ENCODE data around the gene PLEK.

Gene PLEK

GRCh38 chr2:68385220-68385906, 20.3 kb downstream of the PLEK start:
- H3K27me3 ChIP-seq (ENCODE audit: insufficient read depth, insufficient read length), result no peaks in the 10 kb centered on the region
- DNase-seq (ENCODE audit: low read depth, low spot score), result no peak
- no peak overlapping the region for H3K4me3 ChIP-seq (ENCODE audit: insufficient read length, low read depth)
- TF ChIP-seq SUZ12 (IDR thresholded peaks at IDR 0.05; ENCODE audit: extremely low read depth, insufficient read depth, insufficient read length) (no peak), YY1 (IDR thresholded peaks at IDR 0.05; ENCODE audit: insufficient read depth, insufficient read length) (no peak), ZNF274 (IDR thresholded peaks at IDR 0.05; ENCODE audit: low read depth, low read length) (no peak)
- H3K36me3 ChIP-seq (ENCODE audit: insufficient read depth, insufficient read length, low read length), result no peaks in the 10 kb centered on the region
- no peaks in the 10 kb centered on the region for H3K4me1 ChIP-seq (ENCODE audit: insufficient read depth, insufficient read length)
- no peak overlapping the region for H3K9ac ChIP-seq (ENCODE audit: insufficient read length, low read depth)
- no peaks in the 10 kb centered on the region for H3K9me3 ChIP-seq (ENCODE audit: insufficient read depth, low read length)

GRCh38 chr2:68385907-68386287, 20.8 kb downstream of the PLEK start:
- H3K36me3 ChIP-seq (ENCODE audit: insufficient read depth, insufficient read length, low read length), result no peaks in the 10 kb centered on the region
- H3K9me3 ChIP-seq (ENCODE audit: insufficient read depth, low read length), result no peaks in the 10 kb centered on the region
- TF ChIP-seq ZNF274 (IDR thresholded peaks at IDR 0.05; ENCODE audit: low read depth, low read length), result no peak
- TF ChIP-seq SUZ12 (IDR thresholded peaks at IDR 0.05; ENCODE audit: extremely low read depth, insufficient read depth, insufficient read length), result no peak
- TF ChIP-seq YY1 (IDR thresholded peaks at IDR 0.05; ENCODE audit: insufficient read depth, insufficient read length), result no peak
- H3K4me3 ChIP-seq (ENCODE audit: insufficient read length, low read depth), result no peak overlapping the region
- H3K27me3 ChIP-seq (ENCODE audit: insufficient read depth, insufficient read length), result no peaks in the 10 kb centered on the region
- no peak overlapping the region for H3K9ac ChIP-seq (ENCODE audit: insufficient read length, low read depth)
- no peak for DNase-seq (ENCODE audit: low read depth, low spot score)
- H3K4me1 ChIP-seq (ENCODE audit: insufficient read depth, insufficient read length), result no peaks in the 10 kb centered on the region

GRCh38 chr2:68386365-68386764, 21.3 kb downstream of the PLEK start:
- H3K4me1 ChIP-seq (ENCODE audit: insufficient read depth, insufficient read length), result no peaks in the 10 kb centered on the region
- DNase-seq (ENCODE audit: low read depth, low spot score), result no peak

GRCh38 chr2:68387408-68388350, 22.6 kb downstream of the PLEK start:
- no peak overlapping the region for H3K9ac ChIP-seq (ENCODE audit: insufficient read length, low read depth)
- H3K9me3 ChIP-seq (ENCODE audit: insufficient read depth, low read length), result no peaks in the 10 kb centered on the region
- no peak overlapping the region for H3K4me3 ChIP-seq (ENCODE audit: insufficient read length, low read depth)
- TF ChIP-seq YY1 (IDR thresholded peaks at IDR 0.05; ENCODE audit: insufficient read depth, insufficient read length) (no peak), ZNF274 (IDR thresholded peaks at IDR 0.05; ENCODE audit: low read depth, low read length) (no peak), SUZ12 (IDR thresholded peaks at IDR 0.05; ENCODE audit: extremely low read depth, insufficient read depth, insufficient read length) (no peak)
- no peaks in the 10 kb centered on the region for H3K27me3 ChIP-seq (ENCODE audit: insufficient read depth, insufficient read length)
- no peaks in the 10 kb centered on the region for H3K4me1 ChIP-seq (ENCODE audit: insufficient read depth, insufficient read length)
- no peak for DNase-seq (ENCODE audit: low read depth, low spot score)
- no peaks in the 10 kb centered on the region for H3K36me3 ChIP-seq (ENCODE audit: insufficient read depth, insufficient read length, low read length)

More at GRCh38 chr2:68386365-68386764, 21.3 kb downstream of the PLEK start:
- Histone ChIP-seq H3K36me3 (ENCODE audit: insufficient read depth, insufficient read length, low read length) (no peaks in the 10 kb centered on the region), H3K4me3 (ENCODE audit: insufficient read length, low read depth) (no peak overlapping the region), H3K9me3 (ENCODE audit: insufficient read depth, low read length) (no peaks in the 10 kb centered on the region), H3K9ac (ENCODE audit: insufficient read length, low read depth) (no peak overlapping the region), H3K27me3 (ENCODE audit: insufficient read depth, insufficient read length) (no peaks in the 10 kb centered on the region)
- TF ChIP-seq ZNF274 (IDR thresholded peaks at IDR 0.05; ENCODE audit: low read depth, low read length) (no peak), SUZ12 (IDR thresholded peaks at IDR 0.05; ENCODE audit: extremely low read depth, insufficient read depth, insufficient read length) (no peak), YY1 (IDR thresholded peaks at IDR 0.05; ENCODE audit: insufficient read depth, insufficient read length) (no peak)

GRCh38 chr2:68388358-68388757, 23.3 kb downstream of the PLEK start:
- Histone ChIP-seq H3K4me1 (ENCODE audit: insufficient read depth, insufficient read length) (no peaks in the 10 kb centered on the region), H3K27me3 (ENCODE audit: insufficient read depth, insufficient read length) (no peaks in the 10 kb centered on the region), H3K9ac (ENCODE audit: insufficient read length, low read depth) (no peak overlapping the region), H3K4me3 (ENCODE audit: insufficient read length, low read depth) (no peak overlapping the region), H3K9me3 (ENCODE audit: insufficient read depth, low read length) (no peaks in the 10 kb centered on the region), H3K36me3 (ENCODE audit: insufficient read depth, insufficient read length, low read length) (no peaks in the 10 kb centered on the region)
- no peak for DNase-seq (ENCODE audit: low read depth, low spot score)
- TF ChIP-seq ZNF274 (IDR thresholded peaks at IDR 0.05; ENCODE audit: low read depth, low read length), result no peak
- no peak for TF ChIP-seq YY1 (IDR thresholded peaks at IDR 0.05; ENCODE audit: insufficient read depth, insufficient read length)
- TF ChIP-seq SUZ12 (IDR thresholded peaks at IDR 0.05; ENCODE audit: extremely low read depth, insufficient read depth, insufficient read length), result no peak

- Histone ChIP-seq H3K9ac (ENCODE audit: insufficient read length, low read depth) (no peak overlapping the region), H3K27me3 (ENCODE audit: insufficient read depth, insufficient read length) (no peaks in the 10 kb centered on the region), H3K4me3 (ENCODE audit: insufficient read length, low read depth) (no peak overlapping the region), H3K36me3 (ENCODE audit: insufficient read depth, insufficient read length, low read length) (no peaks in the 10 kb centered on the region), H3K4me1 (ENCODE audit: insufficient read depth, insufficient read length) (no peaks in the 10 kb centered on the region), H3K9me3 (ENCODE audit: insufficient read depth, low read length) (no peaks in the 10 kb centered on the region)
- TF ChIP-seq YY1 (IDR thresholded peaks at IDR 0.05; ENCODE audit: insufficient read depth, insufficient read length) (no peak), SUZ12 (IDR thresholded peaks at IDR 0.05; ENCODE audit: extremely low read depth, insufficient read depth, insufficient read length) (no peak), ZNF274 (IDR thresholded peaks at IDR 0.05; ENCODE audit: low read depth, low read length) (no peak)
- DNase-seq (ENCODE audit: low read depth, low spot score), result no peak
These were observed 23.7 kb downstream of the PLEK start for GRCh38 chr2:68388772-68389171.

GRCh38 chr2:68390114-68390513, 25.0 kb downstream of the PLEK start:
- Histone ChIP-seq H3K36me3 (ENCODE audit: insufficient read depth, insufficient read length, low read length) (no peaks in the 10 kb centered on the region), H3K9ac (ENCODE audit: insufficient read length, low read depth) (no peak overlapping the region), H3K9me3 (ENCODE audit: insufficient read depth, low read length) (no peaks in the 10 kb centered on the region), H3K4me1 (ENCODE audit: insufficient read depth, insufficient read length) (no peaks in the 10 kb centered on the region), H3K27me3 (ENCODE audit: insufficient read depth, insufficient read length) (no peaks in the 10 kb centered on the region), H3K4me3 (ENCODE audit: insufficient read length, low read depth) (no peak overlapping the region)
- DNase-seq (ENCODE audit: low read depth, low spot score), result no peak
- TF ChIP-seq SUZ12 (IDR thresholded peaks at IDR 0.05; ENCODE audit: extremely low read depth, insufficient read depth, insufficient read length) (no peak), YY1 (IDR thresholded peaks at IDR 0.05; ENCODE audit: insufficient read depth, insufficient read length) (no peak), ZNF274 (IDR thresholded peaks at IDR 0.05; ENCODE audit: low read depth, low read length) (no peak)

Measured in NT2/D1 (cell line).